PC-3 (cell line): ENCODE measurements around the gene PREX1. TPM values are rescaled to one million over a fixed set of nuclear protein-coding genes. Genes with fewer than 3 reads are reported as not detected.

Experiments used
- ATAC-seq: fragments of 200-7000 bp; cut with Tn5 transposase; 2 replicates; pipeline ENCODE4 v1.9.1; 2020; ENCODE audit warnings: mild to moderate bottlenecking, moderate library complexity
- BruUV-seq: library from RNA; stranded (reverse); fragments of 400-500 nt; replicated peaks from 2 replicates; lab custom pipeline; 2021; lab: Mats Ljungman, UMichigan
- CTCF ChIA-PET: fragments of 300-600 bp; sonication (Branson Sonifier 250); formaldehyde crosslinking; loops from one replicate; lab custom pipeline; 2022; ENCODE audit warnings: antibody characterized with exemption; lab: Charles Lee
- POLR2A ChIA-PET: fragments of 300-600 bp; sonication (Branson Sonifier 250); formaldehyde crosslinking; loops from one replicate; lab custom pipeline; 2022; ENCODE audit warnings: antibody characterized with exemption; ENCODE audit not compliant: unreplicated experiment; lab: Charles Lee
- DNase-seq: peaks from one replicate; pipeline ENCODE4 v3.0.0-alpha.2; 2015
- H2AFZ ChIP-seq: fragments of 300-600 bp; sonication (generic); 2 replicates; pipeline ENCODE4 v1.6.0; 2016; ENCODE audit warnings: antibody characterized with exemption, low read length
- H3F3A ChIP-seq: fragments of 300-600 bp; sonication (generic); one replicate; pipeline ENCODE4 v1.6.0; 2017; ENCODE audit warnings: antibody characterized with exemption, low read length, control low read depth, mild to moderate bottlenecking; ENCODE audit not compliant: unreplicated experiment
- H3K27ac ChIP-seq: fragments of 300-600 bp; sonication (generic); 2 replicates; pipeline ENCODE4 v1.5.1; 2016; ENCODE audit warnings: mild to moderate bottlenecking, low read length
- H3K27me3 ChIP-seq: fragments of 300-600 bp; sonication (generic); 2 replicates; pipeline ENCODE4 v1.6.1; 2016; ENCODE audit warnings: low read length, mixed read lengths
- H3K36me3 ChIP-seq: fragments of 300-600 bp; sonication (generic); 2 replicates; pipeline ENCODE4 v1.6.1; 2016; ENCODE audit warnings: low read depth, mixed run types, low read length, mixed read lengths
- H3K4me1 ChIP-seq: fragments of 300-600 bp; sonication (generic); 2 replicates; pipeline ENCODE4 v1.5.1; 2016; ENCODE audit warnings: low read length; ENCODE audit not compliant: insufficient read depth
- H3K4me2 ChIP-seq: fragments of 300-600 bp; sonication (generic); 2 replicates; pipeline ENCODE4 v1.6.0; 2016; ENCODE audit warnings: low read length
- H3K4me3 ChIP-seq: fragments of 300-600 bp; sonication (generic); 2 replicates; pipeline ENCODE4 v1.5.1; 2016; ENCODE audit warnings: mild to moderate bottlenecking, low read length, mixed read lengths
- H3K79me2 ChIP-seq: fragments of 300-600 bp; sonication (generic); 2 replicates; pipeline ENCODE4 v1.6.1; 2017; ENCODE audit warnings: low read length, mixed read lengths
- H3K9ac ChIP-seq: fragments of 300-600 bp; sonication (generic); 2 replicates; pipeline ENCODE4 v1.6.0; 2016; ENCODE audit warnings: mild to moderate bottlenecking, low read length
- H3K9me2 ChIP-seq: fragments of 300-600 bp; sonication (generic); replicated peaks from 2 replicates; pipeline ENCODE4 v1.6.1; 2016; ENCODE audit warnings: mixed run types, low read length, mixed read lengths
- H3K9me3 ChIP-seq: fragments of 300-600 bp; sonication (generic); 2 replicates; pipeline ENCODE4 v1.6.1; 2016; ENCODE audit warnings: low read length, mixed read lengths
- H4K20me1 ChIP-seq: fragments of 300-600 bp; sonication (generic); 2 replicates; pipeline ENCODE4 v1.6.1; 2016; ENCODE audit warnings: low read length, mixed read lengths
- CTCF ChIP-seq: fragments of 300-600 bp; sonication (generic); conservative IDR thresholded peaks from 2 replicates; pipeline ENCODE4 v1.5.1; 2017; ENCODE audit warnings: antibody characterized with exemption, low read depth, mild to moderate bottlenecking, low read length
- EZH2 ChIP-seq: fragments of 300-600 bp; sonication (generic); IDR thresholded peaks from one replicate; pipeline ENCODE4 v1.6.1; 2017; ENCODE audit warnings: antibody characterized with exemption, mild to moderate bottlenecking, low read length; ENCODE audit not compliant: unreplicated experiment
- EZH2phosphoT487 ChIP-seq: fragments of 300-600 bp; sonication (generic); IDR thresholded peaks from 2 replicates; pipeline ENCODE4 v1.6.1; 2018; ENCODE audit warnings: mild to moderate bottlenecking, antibody characterized with exemption, low read length, borderline replicate concordance
- intact Hi-C: fragments of 100-400 bp; cut with micrococcal nuclease; formaldehyde crosslinking; loops from 2 replicates; pipeline ENCODE4 v1.9.0; 2023
- total RNA-seq: library from RNA; depleted of rRNA; stranded (reverse); fragments of >200 nt; gene quantifications from 2 replicates; pipeline ENCODE4 v1.2.3, GENCODE V29; 2014

PREX1 gene
- total RNA-seq, 1 experiment from 2014 or later = 22.1 TPM

GRCh38 chr20:48763216-48763914 is 64.4 kb downstream of the PREX1 start:
- ATAC-seq = no peak

GRCh38 chr20:48761874-48762273 is 65.9 kb downstream of the PREX1 start:
- Histone ChIP-seq H3K79me2 (no peaks in the 10 kb centered on the region), H3K4me3 (no peak overlapping the region), H3K27me3 (no peaks in the 10 kb centered on the region), H3K4me2 (no peak overlapping the region), H3K9me2 (no peaks in the 10 kb centered on the region), H3K4me1 (peaks cover 17% of the 10 kb centered on the region), H3F3A (no peaks in the 10 kb centered on the region), H3K36me3 (no peaks in the 10 kb centered on the region), H3K27ac (no peak overlapping the region), H3K9me3 (no peaks in the 10 kb centered on the region), H2AFZ (no peak overlapping the region), H3K9ac (no peak overlapping the region), H4K20me1 (no peaks in the 10 kb centered on the region)
- no peak for TF ChIP-seq EZH2phosphoT487
- TF ChIP-seq EZH2 = no peak
- TF ChIP-seq CTCF = no peak
- DNase-seq (no peak), ATAC-seq (no peak)
- CTCF ChIA-PET = no interaction called here
- intact Hi-C loops = no loop called here
- POLR2A ChIA-PET = no interaction called here
- no TSS peak for BruUV-seq

More at GRCh38 chr20:48763216-48763914, 64.4 kb downstream of the PREX1 start:
- no peak overlapping the region for H2AFZ ChIP-seq
- H3K27ac ChIP-seq = no peak overlapping the region
- H3K4me1 ChIP-seq = peaks cover 17% of the 10 kb centered on the region
- H3K9me2 ChIP-seq = no peaks in the 10 kb centered on the region
- ChIA-PET CTCF (no interaction called here), POLR2A (interaction anchor here (0.6 kb wide), 1 partner anchor 441 kb away, joined by 3 read pairs; no protein-coding TSS in a partner anchor)
- H3K4me3 ChIP-seq = no peak overlapping the region
- no peak for TF ChIP-seq EZH2phosphoT487
- no peak for TF ChIP-seq CTCF
- TF ChIP-seq EZH2 = no peak
- no peaks in the 10 kb centered on the region for H3K79me2 ChIP-seq
- DNase-seq = no peak
- no peaks in the 10 kb centered on the region for H3K36me3 ChIP-seq
- no peaks in the 10 kb centered on the region for H3K9me3 ChIP-seq
- H4K20me1 ChIP-seq = no peaks in the 10 kb centered on the region
- intact Hi-C loops = no loop called here
- no TSS peak for BruUV-seq
- H3F3A ChIP-seq = no peaks in the 10 kb centered on the region
- H3K9ac ChIP-seq = no peak overlapping the region
- no peak overlapping the region for H3K4me2 ChIP-seq
- no peaks in the 10 kb centered on the region for H3K27me3 ChIP-seq

- Histone ChIP-seq H3K4me2 (peak overlapping the region; percentile 72), H3K9me2 (no peaks in the 10 kb centered on the region), H3K27ac (peak overlapping the region; percentile 32), H3K4me3 (peak overlapping the region; percentile 17), H4K20me1 (no peaks in the 10 kb centered on the region), H3K79me2 (no peaks in the 10 kb centered on the region), H2AFZ (peak overlapping the region; percentile 67; the same call in 1 of the 2 replicates), H3K9me3 (no peaks in the 10 kb centered on the region), H3K36me3 (no peaks in the 10 kb centered on the region), H3K27me3 (no peaks in the 10 kb centered on the region), H3K4me1 (peaks cover 17% of the 10 kb centered on the region), H3F3A (no peaks in the 10 kb centered on the region), H3K9ac (no peak overlapping the region)
- intact Hi-C loops = no loop called here
- TF ChIP-seq EZH2 (no peak), EZH2phosphoT487 (no peak), CTCF (no peak)
- no peak for ATAC-seq
- ChIA-PET CTCF (no interaction called here), POLR2A (no interaction called here)
- BruUV-seq = no TSS peak
- no peak for DNase-seq
These were observed 66.6 kb downstream of the PREX1 start for GRCh38 chr20:48761023-48761785.
